ENCODE results near the gene NARF.
A peak's percentile ranks its signal among the peaks of the same experiment; 100 is the strongest.
"Not testable (repeated sequence)": the region's sequence is repeated elsewhere in the genome, so short reads cannot be mapped to it uniquely, and the experiment has no call there.

NARF gene

DNA sequence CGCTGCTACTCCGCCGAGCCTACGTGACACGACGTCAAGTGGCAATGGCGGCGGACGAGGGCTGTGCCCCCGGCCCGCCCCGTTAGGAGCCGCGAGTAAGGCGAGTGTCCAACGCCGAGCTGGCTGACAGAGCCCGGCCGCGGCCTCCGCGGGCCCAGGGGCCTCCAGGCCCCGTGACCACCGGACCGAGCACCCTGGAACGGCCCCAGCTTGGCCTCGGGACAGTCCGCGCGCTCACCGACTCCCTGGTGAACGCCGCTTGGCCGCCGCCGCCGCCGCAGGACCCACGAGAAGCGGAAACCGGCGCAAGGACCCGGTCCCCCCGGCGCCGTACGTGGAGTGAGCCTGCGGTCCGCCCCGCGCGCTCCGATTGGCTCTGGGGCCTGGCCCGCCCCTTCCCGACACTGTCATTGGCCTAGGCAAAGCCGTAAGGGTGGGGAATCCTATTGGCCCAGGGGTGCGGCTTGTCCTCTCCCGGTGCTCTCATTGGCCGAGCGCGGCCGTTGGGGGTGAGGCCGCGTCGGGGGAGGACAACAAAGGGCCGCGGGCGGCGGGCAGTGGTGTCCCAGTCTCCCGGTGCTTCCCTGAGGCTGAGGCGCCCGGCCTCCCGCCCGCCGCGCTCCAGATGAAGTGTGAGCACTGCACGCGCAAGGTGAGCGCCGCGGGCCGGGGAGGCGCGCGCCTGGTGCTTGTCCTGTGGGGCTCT lies at the start of gene NARF:
Gene NARF, plus strand, starts transcription at position 563 of the 706 bp plus-strand sequence. Its CDS starts 63 bp downstream, at position 626.
- DNase-seq = peak; percentile 99

DNA sequence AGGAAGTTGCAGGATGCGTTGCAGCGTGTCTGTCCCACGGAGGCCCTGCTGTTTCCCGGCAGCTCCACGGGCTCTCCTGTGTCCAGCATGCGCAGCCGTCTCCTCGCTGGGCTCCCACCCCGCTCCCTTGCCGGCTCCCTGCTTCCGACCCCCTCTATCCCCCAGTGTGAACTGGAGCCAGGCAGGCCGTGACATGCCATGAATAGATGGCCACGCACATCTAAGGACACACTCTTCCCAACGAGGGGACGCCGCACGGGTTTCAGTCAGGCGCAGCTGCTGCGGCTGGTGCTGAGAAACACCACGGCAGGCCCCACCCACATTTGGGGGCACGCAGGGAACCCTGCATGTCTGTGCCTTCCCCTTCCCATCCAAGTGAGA lies 49.6 kb upstream of the NARF start:
- DNase-seq = no peak

DNA sequence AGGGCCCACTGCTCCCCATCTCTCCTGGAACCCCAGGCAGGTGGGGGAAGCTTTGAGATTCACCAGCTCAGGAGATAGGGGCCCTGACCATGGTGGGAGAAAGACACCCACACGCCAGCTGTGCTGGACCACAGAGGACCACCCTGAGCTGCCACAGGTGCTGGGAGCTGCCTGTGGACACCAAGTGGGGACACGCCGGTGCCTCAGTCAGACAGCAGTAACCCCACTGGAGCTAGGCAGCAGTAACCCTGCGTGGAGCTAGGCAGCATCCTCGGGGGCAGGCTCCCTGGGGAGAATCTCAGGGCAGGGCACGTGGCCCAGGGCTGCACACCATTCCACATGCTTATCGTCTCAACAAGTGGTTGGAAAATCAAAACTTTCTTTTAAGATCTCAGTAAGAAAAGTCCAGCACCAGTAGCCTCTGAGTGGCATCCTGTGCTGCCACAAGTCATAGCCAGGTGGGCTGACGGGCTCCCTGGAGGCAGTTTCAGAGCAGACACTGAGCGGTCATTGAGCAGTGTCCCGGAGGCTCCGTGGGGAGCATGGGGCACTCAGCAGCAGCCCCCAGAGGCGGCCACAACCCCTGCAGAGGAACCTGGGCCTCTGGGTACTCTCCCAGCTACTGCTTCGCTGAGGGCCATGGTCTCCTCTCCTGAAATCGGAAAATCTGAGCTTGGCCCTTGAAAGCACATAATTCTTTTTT lies 48.4 kb upstream of the NARF start:
- DNase-seq = no peak

DNA sequence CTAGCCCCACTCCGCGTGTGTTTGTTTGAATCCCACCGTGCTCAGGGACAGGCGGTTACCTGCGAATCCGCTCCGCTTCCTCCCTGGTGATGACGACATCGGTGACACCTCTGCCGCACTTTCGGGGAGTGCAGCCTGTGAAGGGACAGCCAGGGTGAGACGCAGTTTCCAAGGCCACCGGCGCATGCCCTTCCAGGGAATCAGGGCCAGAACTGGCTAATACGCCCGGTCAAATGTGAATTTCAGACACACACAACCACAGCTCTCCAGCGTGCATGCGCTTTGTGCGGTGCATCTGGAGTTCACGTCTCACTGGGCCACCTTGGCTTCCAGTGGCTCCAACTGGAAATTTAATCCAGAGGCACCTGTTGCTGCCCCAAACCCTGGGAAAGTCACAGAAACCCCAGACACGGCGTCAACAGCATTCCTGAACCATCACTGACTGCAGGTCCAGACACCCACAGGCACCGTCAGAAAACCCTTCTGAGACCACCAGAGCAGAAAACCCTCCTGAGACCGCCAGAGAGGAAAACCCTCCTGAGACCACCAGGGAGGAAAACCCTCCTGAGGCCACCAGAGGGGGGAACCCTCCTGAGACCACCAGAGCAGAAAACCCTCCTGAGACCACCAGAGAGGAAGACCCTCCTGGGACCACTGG lies 47.0 kb upstream of the NARF start:
- no peak for DNase-seq

DNA sequence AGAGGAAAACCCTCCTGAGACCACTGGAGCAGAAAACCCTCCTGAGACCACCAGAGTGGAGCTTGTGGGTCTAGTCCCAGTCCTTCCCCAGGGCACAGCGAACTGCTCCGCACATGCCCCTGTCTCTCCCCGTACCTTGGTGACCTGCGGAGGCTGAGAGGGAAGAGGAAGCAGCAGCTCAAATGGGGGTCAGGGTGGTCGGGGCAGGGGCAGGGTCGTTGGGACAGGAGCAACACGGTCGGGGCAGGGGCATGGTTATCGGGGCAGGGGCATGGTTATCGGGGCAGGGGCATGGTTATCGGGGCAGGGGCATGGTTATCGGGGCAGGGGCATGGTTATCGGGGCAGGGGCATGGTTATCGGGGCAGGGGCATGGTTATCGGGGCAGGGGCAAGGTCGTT lies 46.5 kb upstream of the NARF start:
- not testable (repeated sequence) for DNase-seq

DNA sequence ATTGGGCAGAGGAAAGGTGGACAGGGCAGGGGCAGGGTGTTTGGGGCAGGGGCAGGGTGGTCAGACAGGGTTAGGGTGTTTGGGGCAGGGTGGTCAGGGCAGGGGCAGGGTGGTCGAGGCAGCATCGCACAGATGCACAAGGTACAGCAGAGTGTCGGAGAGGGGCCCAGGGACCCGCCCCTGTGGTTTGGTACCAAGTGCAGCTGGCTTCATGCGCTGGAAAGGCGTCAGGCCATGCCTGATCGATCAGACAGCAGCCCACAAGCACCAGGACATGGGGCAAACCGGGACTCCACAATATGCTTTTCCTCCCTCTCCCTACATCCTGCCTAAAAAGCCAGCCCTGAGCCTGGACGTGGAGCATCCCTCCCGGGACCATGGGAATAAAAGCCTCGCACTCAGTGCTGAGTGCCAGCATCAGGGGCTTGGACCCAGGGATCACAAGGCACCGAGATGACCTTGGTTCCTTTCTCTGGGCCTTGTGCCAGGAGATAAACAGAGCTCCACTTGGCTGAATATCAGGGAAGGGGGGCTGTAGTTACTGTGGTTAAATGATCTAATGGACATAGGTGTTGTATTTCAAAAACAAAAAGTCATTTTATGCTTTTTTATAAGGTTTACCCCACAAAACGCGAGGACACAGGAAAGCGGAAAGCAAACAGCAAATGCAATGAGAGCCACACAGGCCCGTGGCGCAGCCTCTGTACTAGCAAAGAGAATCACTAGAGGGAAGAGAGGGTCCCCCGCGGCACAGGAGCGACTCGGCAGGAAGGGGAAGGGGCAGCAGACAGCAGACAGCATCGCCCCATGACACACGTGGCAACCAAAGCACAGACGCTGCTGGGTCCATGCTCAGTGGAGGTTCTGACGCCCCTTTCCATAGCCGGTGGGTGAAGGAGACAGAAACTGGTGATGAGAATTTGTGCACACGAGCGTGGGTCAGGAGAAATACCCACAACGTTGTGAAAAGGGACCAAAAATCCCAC lies 45.7 kb upstream of the NARF start:
- DNase-seq = no peak

DNA sequence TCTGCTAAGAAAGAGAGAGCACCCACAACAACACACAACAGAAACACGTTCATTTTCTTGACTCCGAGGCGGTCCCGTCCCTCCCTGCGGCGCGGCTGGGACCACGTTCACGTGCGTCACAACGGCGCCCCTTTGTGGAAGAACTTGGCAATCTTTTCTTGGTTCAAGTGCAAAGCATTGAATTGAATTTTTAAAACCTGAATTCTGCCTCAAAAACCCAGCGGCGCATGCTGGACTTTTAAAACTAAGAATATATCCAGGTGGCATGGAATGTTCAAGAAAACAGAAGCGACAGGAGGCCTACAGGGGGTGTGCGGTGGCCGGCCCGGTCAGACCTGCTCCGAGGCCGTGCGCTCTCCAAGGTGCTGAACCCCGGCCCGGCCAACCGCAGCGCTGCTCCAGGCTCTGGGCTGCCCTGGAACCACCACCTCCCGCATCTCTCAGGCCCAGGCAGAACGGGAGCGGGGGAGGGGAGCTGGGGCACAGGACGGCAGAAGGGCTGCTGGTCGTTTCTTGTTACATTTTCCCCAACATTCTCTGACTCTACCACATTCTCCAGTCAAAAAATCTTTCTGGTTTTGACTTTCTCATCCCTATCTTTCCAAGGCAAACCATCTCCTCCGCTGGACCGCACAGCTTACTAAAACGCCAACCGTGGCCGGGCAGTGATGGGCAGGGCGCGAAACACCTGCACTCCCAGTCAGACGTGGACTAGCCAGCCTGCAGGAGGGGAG lies 43.8 kb upstream of the NARF start:
- peak; percentile 88 for DNase-seq

DNA sequence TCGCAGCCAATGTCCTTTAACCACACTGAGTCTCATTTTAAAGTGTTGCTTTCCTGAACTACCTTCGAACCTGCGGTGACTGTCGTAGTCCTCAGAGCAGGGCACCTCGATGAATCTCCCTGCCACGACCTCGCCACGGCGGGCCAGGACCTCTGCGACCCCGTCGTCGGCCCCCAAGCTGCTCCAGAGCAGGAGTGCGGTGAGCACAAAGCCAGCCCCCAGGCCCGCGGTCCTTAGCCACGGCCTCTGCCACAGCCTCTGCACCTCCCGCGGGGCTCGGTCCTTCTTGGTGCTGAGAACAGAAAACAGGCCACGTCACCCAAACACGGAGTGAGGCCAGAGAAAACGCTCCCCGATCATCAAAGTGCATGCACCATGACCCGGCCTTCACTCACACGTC lies 43.2 kb upstream of the NARF start:
- DNase-seq = no peak

DNA sequence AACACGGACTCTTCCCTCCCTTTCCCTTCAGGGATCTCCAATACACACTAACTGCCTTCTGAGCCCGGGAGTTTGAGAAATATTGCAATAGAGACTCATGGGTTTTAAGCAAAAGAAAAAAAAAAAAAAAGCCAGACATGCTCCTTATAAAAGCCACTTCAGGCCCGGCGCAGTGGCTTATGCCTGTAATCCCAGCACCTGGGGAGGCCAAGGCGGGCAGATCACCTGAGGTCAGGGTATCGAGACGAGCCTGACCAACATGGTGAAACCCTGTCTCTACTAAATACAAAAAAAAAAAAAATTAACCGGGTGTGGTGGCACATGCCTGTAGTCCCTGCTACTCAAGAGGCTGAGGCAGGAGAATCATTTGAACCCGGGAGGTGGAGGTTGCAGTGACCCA lies 42.8 kb upstream of the NARF start:
- no peak for DNase-seq

DNA sequence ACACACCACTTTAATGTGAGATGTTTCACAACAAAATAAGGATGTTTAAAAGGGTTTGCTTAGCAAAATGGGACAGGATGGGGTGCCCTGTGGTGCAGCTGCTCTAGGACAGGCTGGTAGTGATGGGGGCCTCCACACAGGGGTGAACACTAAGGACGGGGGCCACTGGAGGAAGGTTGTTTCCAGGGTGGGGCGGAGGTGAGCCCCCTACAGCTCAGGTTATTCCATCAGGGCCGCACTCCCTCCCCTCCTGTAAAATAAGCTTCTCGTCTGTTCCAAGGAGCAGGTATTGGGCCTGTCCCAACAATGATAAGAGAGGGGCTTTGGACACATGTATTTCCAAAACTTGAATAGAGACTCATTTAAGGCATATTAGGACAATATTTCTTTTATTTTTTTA lies 42.3 kb upstream of the NARF start:
- DNase-seq = no peak

DNA sequence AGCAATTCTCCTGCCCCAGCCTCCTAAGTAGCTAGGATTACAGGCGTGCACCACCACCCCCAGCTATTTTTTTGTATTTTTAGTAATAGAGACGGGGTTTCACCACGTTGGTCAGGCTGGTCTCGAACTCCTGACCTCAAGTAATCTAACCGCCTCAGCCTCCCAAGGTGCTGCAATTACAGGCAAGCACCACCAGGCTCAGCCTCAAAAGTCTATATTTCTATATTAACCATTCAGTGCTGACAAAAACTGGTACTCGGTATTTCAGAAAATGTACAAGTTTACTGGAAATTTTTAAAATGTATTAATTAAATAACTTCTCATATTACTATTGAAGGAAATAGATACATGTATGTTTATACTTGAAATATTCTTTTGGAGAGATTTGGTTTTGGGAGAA lies 41.8 kb upstream of the NARF start:
- no peak for DNase-seq

DNA sequence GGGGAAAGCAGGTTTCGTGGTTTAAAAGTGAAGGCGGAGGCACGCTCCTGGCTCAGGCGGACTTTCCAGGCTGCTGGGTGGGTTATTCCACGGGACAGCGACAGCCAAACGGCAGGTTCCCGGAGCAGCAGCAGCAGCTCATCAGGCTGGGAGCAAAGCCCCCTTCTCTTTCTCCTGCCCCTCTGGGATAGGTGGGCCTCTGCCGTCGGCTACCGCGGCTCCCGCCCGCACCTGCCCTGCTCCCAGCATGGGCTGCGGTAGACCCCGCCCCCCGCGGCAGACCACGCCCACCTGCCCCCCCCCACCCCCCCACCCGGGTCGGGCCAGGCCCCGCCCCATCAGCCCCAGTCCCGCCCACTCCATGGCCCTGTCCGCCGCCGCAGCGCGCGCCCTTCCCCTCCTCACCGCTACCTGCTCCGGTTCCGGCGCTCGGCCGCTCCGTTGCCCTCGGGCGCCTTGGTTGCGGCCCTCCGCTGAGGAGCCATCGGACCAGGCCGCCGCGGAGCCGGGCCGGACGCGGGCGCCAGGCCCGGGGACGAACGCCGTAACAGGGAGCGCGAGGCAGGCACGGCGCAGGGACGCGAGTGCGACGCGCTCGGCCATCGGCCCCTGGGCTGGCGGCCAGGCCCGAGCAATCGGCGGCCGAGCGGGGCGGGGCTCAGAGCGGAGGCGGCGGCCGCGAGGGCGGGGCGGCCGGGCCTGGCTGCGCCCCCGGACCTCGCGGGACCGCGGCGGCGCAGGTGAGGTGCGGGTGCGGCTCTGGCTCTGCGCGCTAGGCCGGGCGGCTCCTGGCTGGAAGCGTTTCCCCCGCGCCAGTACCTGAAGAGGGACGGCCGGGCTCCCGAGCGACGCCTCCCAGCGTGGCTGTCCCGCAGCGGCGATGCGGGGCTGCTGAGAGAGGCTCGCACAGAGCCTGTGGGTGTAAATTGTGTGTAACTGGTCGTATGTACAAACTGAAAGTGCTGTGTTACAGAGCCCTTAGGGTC lies 40.2 kb upstream of the NARF start, which contains the start of the genes HEXD and OGFOD3:
Gene HEXD, plus strand, starts transcription at position 347 of the 986 bp plus-strand sequence. CDS start 1,453 bp downstream, outside the sequence.
Gene OGFOD3, minus strand, starts transcription at position 586 of the 986 bp plus-strand sequence. Its CDS starts 101 bp downstream, at position 485.
- peak; percentile 92 for DNase-seq

DNA sequence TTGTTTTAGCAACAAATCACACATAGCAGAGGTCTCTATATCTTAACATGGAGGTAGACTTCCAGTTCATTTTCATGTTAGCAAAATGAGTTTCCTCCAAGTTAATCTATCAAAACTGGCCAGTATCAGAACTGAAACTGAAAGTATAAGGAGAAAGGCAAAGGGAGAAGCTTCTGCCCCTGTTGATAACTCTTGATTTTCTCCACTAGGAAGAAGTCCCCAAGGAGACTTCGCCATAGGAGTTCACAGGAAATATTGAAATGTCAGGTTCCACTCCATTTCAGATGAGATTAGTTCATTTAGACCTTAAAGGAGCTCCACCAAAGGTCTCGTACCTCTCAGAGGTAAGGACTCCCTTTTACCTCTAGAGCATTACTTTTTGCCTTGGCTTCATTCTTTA lies 39.0 kb upstream of the NARF start:
- peak; percentile 67 for DNase-seq

DNA sequence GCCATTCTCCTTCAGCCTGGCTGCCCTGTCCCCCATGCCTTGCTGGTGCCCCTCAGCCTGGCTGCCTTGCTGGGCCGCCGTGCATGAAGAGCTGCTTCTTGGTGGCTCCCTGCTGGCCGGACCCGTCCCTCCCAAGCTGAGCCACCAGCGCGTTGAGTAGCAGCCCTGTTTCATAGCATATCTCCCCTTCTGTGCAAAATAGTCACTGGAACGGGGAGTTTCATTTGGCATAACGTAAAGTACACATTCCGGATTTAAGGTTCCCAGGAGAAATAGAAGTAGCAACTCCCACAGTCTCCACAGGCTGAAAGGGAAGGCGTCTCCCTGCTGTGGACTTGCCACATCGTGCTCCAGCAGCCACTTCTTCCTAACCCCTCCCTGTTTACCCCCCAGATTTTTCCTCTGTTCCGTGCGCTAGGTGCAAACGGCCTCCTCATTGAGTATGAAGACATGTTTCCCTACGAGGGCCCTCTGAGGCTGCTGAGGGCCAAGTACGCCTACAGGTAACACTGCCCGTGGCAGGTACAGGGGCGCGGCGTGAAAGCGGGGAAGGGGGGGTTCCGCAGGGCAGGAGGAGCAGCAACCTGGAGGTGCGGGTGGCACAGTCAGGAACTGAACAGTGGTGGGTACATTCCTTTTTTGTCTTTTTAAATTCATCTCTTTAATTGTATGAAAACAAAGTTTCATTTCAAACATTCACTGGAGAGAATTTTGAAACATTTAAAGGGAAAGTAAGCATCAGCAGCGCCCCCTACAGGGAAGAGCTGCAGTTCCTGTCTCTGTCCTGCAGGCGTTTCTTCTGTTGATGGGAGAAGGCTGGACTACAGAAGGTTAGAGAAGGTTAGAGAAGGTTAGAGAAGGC lies 34.3 kb upstream of the NARF start:
- peak; percentile 78 for DNase-seq

DNA sequence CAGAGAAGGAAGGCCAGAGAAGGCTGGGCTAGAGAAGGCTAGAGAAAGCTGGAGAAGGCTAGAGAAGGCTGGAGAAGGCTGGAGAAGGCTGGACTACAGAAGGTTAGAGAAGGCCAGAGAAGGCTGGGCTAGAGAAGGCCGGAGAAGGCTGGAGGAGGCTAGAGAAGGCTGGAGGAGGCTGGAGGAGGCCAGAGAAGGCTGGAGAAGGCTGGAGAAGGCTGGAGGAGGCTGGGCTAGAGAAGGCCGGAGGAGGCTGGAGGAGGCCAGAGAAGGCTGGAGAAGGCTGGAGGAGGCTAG lies 33.7 kb upstream of the NARF start:
- DNase-seq = no peak

DNA sequence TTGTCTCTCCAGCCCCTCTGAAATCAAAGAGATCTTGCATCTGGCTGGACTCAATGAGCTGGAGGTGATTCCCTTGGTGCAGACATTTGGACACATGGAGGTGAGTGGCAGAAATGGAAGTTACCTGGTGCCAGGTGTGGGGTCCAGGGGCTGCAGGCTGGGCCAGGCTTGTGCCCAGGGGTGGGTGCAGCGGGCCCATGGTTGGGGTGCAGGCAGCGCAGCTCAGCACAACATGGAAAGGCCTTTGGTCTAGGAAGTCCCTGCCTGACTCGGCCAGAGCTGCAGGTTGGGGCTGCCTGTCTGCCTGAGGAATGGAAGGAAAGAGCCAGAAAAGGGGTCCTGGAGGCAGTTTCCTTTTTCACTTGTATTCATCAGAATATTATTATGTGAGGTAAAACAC lies 30.0 kb upstream of the NARF start:
- no peak for DNase-seq

DNA sequence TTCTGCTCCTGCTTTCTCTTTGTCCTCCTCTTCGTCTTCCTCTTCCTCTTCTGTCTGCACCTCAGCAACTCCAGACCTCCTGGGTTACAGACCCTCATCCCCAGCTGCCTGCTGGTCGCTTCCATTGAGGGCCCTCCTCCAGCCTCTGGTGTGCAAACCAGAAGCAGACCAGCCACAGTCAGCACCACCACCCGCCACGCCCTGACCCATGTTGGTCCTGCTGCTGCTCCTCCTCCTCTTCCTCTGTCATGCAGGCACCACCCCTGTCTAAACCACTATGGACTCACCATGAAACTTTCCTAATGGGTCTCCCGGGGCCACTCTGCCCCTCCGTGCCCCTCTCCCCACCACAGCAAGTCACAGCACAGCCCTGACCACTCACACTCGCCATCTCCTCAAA lies 28.7 kb upstream of the NARF start:
- no peak for DNase-seq

DNA sequence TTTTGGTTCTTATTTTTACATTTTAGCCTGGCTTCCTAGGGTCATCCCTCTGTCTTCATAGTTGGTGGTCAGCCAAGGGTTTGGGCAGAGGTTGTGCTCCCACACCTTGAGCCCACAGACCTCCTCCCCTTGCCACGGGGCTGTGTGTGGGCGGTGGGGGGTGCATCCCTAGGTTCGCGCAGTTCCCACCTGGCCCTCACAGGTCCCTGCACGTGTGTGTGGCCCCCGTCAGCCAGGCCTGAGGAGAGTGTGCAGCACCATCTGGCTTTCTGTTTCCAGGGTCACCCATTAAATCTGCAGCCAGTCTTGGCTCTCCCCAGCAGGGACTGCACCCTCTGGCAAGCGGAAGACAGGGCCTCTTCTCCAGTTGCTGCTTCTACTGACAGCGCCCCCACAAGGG lies 26.5 kb upstream of the NARF start:
- no peak for DNase-seq

DNA sequence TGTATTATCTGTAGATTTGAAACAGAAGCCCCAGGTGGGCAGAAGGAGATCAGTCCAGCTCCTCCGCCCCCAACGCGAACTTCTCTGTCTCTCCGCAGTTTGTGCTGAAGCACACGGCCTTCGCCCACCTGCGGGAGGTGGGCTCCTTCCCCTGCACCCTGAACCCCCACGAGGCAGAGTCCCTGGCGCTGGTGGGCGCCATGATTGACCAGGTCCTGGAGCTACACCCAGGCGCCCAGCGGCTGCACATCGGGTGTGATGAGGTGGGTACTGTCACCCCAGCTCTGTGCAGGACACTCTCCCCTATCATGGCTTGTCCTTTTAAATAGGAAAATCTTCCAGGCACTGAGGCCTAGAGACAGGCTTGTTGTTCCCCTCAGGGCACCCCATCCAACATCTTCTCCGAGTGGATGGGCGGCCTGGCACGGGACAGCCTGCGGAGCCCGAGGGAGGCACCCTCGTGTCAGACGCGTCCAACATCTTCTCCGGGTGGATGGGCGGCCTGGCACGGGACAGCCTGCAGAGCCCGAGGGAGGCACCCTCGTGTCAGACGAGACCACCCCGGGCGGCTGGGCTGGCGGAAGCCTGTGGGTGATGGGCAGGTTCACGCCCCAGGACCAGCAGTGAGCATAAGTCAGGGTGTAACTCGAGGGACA lies 24.9 kb upstream of the NARF start:
- DNase-seq = no peak
